ENCODE data around the gene RASL10A.

The RASL10A gene

GRCh38 chr22:29306835-29307595 lies 8.5 kb downstream of the RASL10A start:
- in situ Hi-C loops (cut with MboI; ENCODE audit: low sequenced_read_pairs), result no loop called here

- in situ Hi-C loops (cut with MboI; ENCODE audit: low sequenced_read_pairs), result no loop called here
Measured at GRCh38 chr22:29306175-29306834, 9.2 kb downstream of the RASL10A start, which contains the start of gene GAS2L1. Gene GAS2L1 (plus strand): TSS chr22:29306650. CDS start chr22:29308106, 1,456 bp downstream.

- in situ Hi-C loops (cut with MboI; ENCODE audit: low sequenced_read_pairs), result no loop called here
Measured at GRCh38 chr22:29305836-29306174, 9.7 kb downstream of the RASL10A start.

- in situ Hi-C loops (cut with MboI; ENCODE audit: low sequenced_read_pairs), result no loop called here
Measured at GRCh38 chr22:29302681-29303465, 12.6 kb downstream of the RASL10A start.

GRCh38 chr22:29302402-29302680 lies 13.2 kb downstream of the RASL10A start:
- in situ Hi-C loops (cut with MboI; ENCODE audit: low sequenced_read_pairs), result no loop called here

GRCh38 chr22:29301716-29302401 lies 13.6 kb downstream of the RASL10A start:
- in situ Hi-C loops (cut with MboI; ENCODE audit: low sequenced_read_pairs), result no loop called here

- in situ Hi-C loops (cut with MboI; ENCODE audit: low sequenced_read_pairs), result no loop called here
Measured at GRCh38 chr22:29300807-29301601, 14.5 kb downstream of the RASL10A start.

GRCh38 chr22:29300467-29300806 lies 15.1 kb downstream of the RASL10A start:
- in situ Hi-C loops (cut with MboI; ENCODE audit: low sequenced_read_pairs), result no loop called here

- in situ Hi-C loops (cut with MboI; ENCODE audit: low sequenced_read_pairs), result no loop called here
Measured at GRCh38 chr22:29299136-29299900, 16.2 kb downstream of the RASL10A start.

GRCh38 chr22:29298641-29299040 lies 16.9 kb downstream of the RASL10A start:
- in situ Hi-C loops (cut with MboI; ENCODE audit: low sequenced_read_pairs), result no loop called here

GRCh38 chr22:29292379-29292778 lies 23.1 kb downstream of the RASL10A start:
- in situ Hi-C loops (cut with MboI; ENCODE audit: low sequenced_read_pairs), result no loop called here

- in situ Hi-C loops (cut with MboI; ENCODE audit: low sequenced_read_pairs), result no loop called here
Measured at GRCh38 chr22:29291215-29291614, 24.3 kb downstream of the RASL10A start.

- in situ Hi-C loops (cut with MboI; ENCODE audit: low sequenced_read_pairs), result no loop called here
Measured at GRCh38 chr22:29290061-29290460, 25.4 kb downstream of the RASL10A start.

GRCh38 chr22:29288837-29289236 lies 26.7 kb downstream of the RASL10A start:
- in situ Hi-C loops (cut with MboI; ENCODE audit: low sequenced_read_pairs), result no loop called here

GRCh38 chr22:29284196-29284595 lies 31.3 kb downstream of the RASL10A start:
- in situ Hi-C loops (cut with MboI; ENCODE audit: low sequenced_read_pairs), result no loop called here

- in situ Hi-C loops (cut with MboI; ENCODE audit: low sequenced_read_pairs), result no loop called here
Measured at GRCh38 chr22:29277927-29278326, 37.6 kb downstream of the RASL10A start.

GRCh38 chr22:29275819-29276565 lies 39.5 kb downstream of the RASL10A start:
- in situ Hi-C loops (cut with MboI; ENCODE audit: low sequenced_read_pairs), result no loop called here

- in situ Hi-C loops (cut with MboI; ENCODE audit: low sequenced_read_pairs), result no loop called here
Measured at GRCh38 chr22:29275167-29275566, 40.3 kb downstream of the RASL10A start.

GRCh38 chr22:29272624-29273023 lies 42.9 kb downstream of the RASL10A start:
- in situ Hi-C loops (cut with MboI; ENCODE audit: low sequenced_read_pairs), result no loop called here

Measured in hTERT RPE-1 (cell line).